GM18519 (cell line): Measurements from ENCODE around the gene KCNC2.

Experiments
- ATAC-seq: cut with Tn5 transposase; IDR thresholded peaks from one replicate; pipeline ENCODE4 v1.9.1; 2021; ENCODE audit warnings: mild to moderate bottlenecking, moderate library complexity; ENCODE audit not compliant: unreplicated experiment, low FRiP score

Gene KCNC2

GRCh38 chr12:75065482-75065881 is 144.2 kb downstream of the KCNC2 start:
- ATAC-seq, result no peak

GRCh38 chr12:75062691-75063090 is 146.9 kb downstream of the KCNC2 start:
- no peak for ATAC-seq

- ATAC-seq, result no peak
Measured at GRCh38 chr12:75058228-75058627, 151.4 kb downstream of the KCNC2 start.

GRCh38 chr12:75048767-75049166 is 160.9 kb downstream of the KCNC2 start:
- no peak for ATAC-seq

GRCh38 chr12:75047885-75048525 is 161.6 kb downstream of the KCNC2 start:
- no peak for ATAC-seq

GRCh38 chr12:75042125-75042524 is 167.5 kb downstream of the KCNC2 start:
- no peak for ATAC-seq

GRCh38 chr12:75041472-75041871 is 168.2 kb downstream of the KCNC2 start:
- ATAC-seq, result no peak

- no peak for ATAC-seq
Measured at GRCh38 chr12:75020068-75020557, 189.5 kb downstream of the KCNC2 start.

GRCh38 chr12:75011120-75011519 is 198.5 kb downstream of the KCNC2 start:
- ATAC-seq, result no peak

- ATAC-seq, result no peak
Measured at GRCh38 chr12:75007133-75007532, 202.5 kb downstream of the KCNC2 start.

GRCh38 chr12:75000120-75000519 is 209.5 kb downstream of the KCNC2 start:
- ATAC-seq, result no peak

GRCh38 chr12:74999474-74999873 is 210.2 kb downstream of the KCNC2 start:
- no peak for ATAC-seq
